Activated CD8-positive, alpha-beta memory T cell treated with anti-CD3 and anti-CD28 coated beads, Interleukin-2, amount 10 ng/mL, durations not matched to agents 7 days and 5 days (primary cell): ENCODE results near the gene CGNL1. TPM values are rescaled to one million over a fixed set of nuclear protein-coding genes. Genes with fewer than 3 reads are reported as not detected.

ENCODE experiments used
- ATAC-seq: fragments of 150-1000 bp; cut with Tn5 transposase; one replicate; pipeline ENCODE4 v1.10.0; 2021; ENCODE audit warnings: moderate library complexity
- CTCF ChIA-PET: fragments of 350-600 bp; sonication (Branson Sonifier 250); formaldehyde crosslinking; loops from one replicate; lab custom pipeline; 2021; ENCODE audit warnings: antibody characterized with exemption; lab: Charles Lee
- DNase-seq: peaks from one replicate; pipeline ENCODE4 v3.0.0-alpha.2; 2020
- H3K27ac Mint-ChIP-seq: one replicate; pipeline ENCODE4 v1.8.0; 2021; ENCODE audit warnings: mild to moderate bottlenecking, mixed read lengths
- H3K27me3 Mint-ChIP-seq: one replicate; pipeline ENCODE4 v1.8.0; 2021; ENCODE audit warnings: mixed read lengths
- H3K36me3 Mint-ChIP-seq: one replicate; pipeline ENCODE4 v1.8.0; 2021; ENCODE audit warnings: mild to moderate bottlenecking, mixed read lengths
- H3K4me1 Mint-ChIP-seq: one replicate; pipeline ENCODE4 v1.8.0; 2021; ENCODE audit warnings: mixed read lengths
- H3K4me3 Mint-ChIP-seq: one replicate; pipeline ENCODE4 v1.8.0; 2021; ENCODE audit warnings: mild to moderate bottlenecking, moderate library complexity, mixed read lengths
- H3K9me3 Mint-ChIP-seq: one replicate; pipeline ENCODE4 v1.8.0; 2022; ENCODE audit warnings: low read depth, mixed read lengths
- total RNA-seq, 2 experiments: library from RNA; stranded (reverse); gene quantifications; one replicate each; pipeline ENCODE4 v1.2.3, GENCODE V29; 2021

CGNL1 gene
- total RNA-seq, 2 experiments from 2014 or later, result not detected

DNA sequence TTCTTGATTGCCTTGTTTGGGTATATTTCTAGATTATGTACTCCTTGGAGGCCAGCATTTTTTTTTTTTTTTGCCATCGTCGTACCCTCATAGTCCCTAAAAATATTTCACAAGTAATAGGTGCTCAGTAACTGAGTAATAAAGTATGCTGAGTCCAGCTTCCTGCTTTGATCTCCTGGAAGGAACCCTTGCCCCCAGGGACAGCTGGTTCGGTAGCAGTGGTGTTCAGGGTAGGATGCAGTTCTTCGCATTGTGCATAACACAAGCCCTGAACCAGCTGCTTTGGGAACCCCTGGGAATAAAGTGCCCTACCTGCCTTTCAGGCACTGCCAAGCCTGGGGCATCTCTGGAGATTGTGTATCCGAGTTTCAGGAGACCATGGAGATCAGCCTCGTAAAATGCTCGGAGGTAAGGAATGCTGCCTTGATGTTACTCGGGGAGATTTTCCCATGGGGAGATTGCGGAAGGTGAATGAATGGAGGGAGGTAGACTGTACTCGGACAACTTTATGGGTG is 223.0 kb downstream of the CGNL1 start:
- no peaks in the 10 kb centered on the region for H3K9me3 Mint-ChIP-seq
- ATAC-seq, result no peak
- CTCF ChIA-PET, result no interaction called here
- H3K4me1 Mint-ChIP-seq, result no peaks in the 10 kb centered on the region
- peaks cover 31% of the 10 kb centered on the region for H3K27me3 Mint-ChIP-seq
- no peak overlapping the region for H3K27ac Mint-ChIP-seq
- no peak for DNase-seq
- H3K4me3 Mint-ChIP-seq, result no peak overlapping the region
- H3K36me3 Mint-ChIP-seq, result no peaks in the 10 kb centered on the region

DNA sequence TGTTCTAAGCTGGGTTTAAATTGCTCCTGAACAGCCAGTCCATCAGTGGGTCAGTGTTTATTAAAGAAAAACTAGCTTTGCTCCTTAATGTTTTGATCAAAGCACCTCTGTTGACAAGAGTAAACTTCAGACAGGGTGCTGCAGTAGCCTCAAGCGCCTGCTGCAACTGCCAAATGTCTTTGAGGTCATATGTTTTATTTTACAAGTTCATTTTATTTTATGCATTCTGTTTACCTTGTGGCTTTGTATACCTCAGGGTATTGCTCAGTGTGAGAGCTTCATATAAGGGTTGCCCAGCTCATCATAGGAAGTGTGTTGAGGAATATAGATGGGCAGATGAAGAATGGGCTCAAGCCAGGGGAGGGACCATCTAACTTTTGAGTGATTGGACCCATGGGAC is 223.9 kb downstream of the CGNL1 start:
- no peaks in the 10 kb centered on the region for H3K9me3 Mint-ChIP-seq
- no peak for ATAC-seq

More for the DNA sequence above, 223.9 kb downstream of the CGNL1 start:
- CTCF ChIA-PET, result no interaction called here
- Mint-ChIP-seq H3K27me3 (peaks cover 27% of the 10 kb centered on the region), H3K4me1 (no peaks in the 10 kb centered on the region), H3K36me3 (no peaks in the 10 kb centered on the region), H3K27ac (no peak overlapping the region), H3K4me3 (no peak overlapping the region)
- no peak for DNase-seq

Other genes with a start within 250 kb of the CGNL1 start
- gene MYZAP, start 215.4 kb downstream of the CGNL1 start, total RNA-seq, result not detected